22Rv1 (cell line): Measurements from ENCODE around the gene DLG1.

Source experiments
- CTCF ChIP-seq: fragments of 450-650 bp; IDR thresholded peaks from 2 replicates; pipeline ENCODE4 v1.5.1; 2017; ENCODE audit warnings: mild to moderate bottlenecking
- ZFX ChIP-seq: fragments of 450-650 bp; IDR thresholded peaks from 2 replicates; pipeline ENCODE4 v1.6.1; 2017; ENCODE audit warnings: antibody characterized with exemption, borderline replicate concordance

- TF ChIP-seq CTCF (no peak), ZFX (no peak)
These were observed 3.6 kb upstream of the DLG1 start for GRCh38 chr3:197302033-197302432.
